Activated CD4-positive, alpha-beta T cell treated with anti-CD3 and anti-CD28 coated beads, Interleukin-2, amount 50 U/mL, for 48 hours (primary cell): Measurements from ENCODE around the gene SERPINA5.
"Not testable (repeated sequence)": the region's sequence is repeated elsewhere in the genome, so short reads cannot be mapped to it uniquely, and the experiment has no call there.

Experiments
- DNase-seq, 2 experiments: peaks; one replicate each; pipeline ENCODE4 v3.0.0-alpha.2; 2020

The SERPINA5 gene

DNA sequence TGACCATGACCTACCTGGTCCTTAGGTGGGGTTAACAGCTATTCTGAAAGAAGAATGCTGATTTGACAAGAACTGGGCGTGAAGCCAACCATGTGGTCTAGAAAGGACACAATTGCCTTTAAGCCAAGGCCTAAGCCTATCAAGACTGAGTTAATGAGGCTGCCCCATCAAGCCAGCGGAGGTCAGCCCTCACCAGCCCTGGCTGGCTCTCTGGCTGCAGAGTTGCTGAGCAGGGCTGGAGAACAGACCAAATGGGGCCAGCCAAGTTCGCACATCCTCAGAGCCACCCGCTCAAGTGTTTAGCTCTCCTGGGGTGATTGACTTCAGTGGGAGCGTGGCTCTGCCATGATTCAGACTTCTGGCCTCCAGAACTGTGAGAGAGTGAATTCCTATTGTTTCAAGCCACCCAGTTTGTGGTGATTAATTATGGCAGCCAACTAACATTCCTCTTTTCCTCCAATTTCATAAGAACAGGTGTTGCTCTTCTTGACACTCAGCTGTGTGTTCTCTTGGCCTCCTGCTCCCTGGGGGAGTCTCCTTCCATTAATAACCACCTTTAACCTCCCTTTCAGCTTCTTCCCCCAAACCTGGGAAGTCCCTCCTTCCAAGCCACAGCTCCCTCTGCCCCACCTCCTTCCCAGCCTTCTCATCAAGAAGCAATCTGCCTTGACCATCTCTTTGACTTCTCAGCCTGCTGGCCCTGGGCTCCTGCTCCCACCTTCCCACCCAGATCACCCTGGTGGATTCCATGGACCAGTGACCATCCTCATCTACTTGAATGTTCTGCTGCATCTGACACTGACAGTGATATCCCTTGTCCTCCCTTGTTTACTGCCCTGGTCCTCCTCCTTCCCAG lies 5.3 kb upstream of the SERPINA5 start:
- no peak for DNase-seq

DNA sequence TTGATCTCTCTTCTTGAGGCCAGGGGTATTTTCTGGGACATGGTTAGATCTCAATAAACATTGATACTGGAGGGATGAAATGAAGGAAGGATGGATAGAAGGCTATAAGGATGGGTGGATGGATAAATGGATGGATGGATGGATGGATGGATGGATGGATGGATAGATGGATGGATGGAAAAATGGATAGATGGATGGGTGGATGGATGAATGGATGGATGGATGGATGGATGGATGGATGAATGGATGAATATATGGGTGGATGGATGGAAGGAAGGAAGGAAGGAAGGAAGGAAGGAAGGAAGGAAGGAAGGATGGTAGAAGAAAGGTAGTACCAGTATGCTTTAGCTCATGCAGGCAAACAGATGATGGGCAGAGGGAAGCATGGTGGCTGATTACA lies 3.8 kb upstream of the SERPINA5 start:
- DNase-seq, result not testable (repeated sequence)

DNA sequence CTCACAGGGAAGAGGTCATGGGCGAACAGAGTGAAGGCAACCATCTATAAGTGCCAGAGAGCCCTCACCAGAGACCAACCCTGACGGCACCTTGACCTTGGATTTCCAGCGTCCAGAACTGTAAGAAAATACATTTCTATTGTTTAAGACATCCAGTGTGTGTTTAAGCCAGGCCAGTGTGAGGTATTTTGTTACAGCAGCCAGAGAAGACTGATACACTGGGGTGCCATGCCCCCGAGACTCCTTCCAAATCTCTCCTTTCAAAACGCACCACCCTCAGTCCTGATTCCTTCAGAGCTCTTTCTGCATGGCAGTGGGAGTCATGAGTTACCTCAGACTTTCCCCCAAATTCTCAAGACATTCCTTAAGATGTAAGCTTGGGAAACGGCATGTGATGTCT lies 2.5 kb upstream of the SERPINA5 start:
- DNase-seq, result no peak

DNA sequence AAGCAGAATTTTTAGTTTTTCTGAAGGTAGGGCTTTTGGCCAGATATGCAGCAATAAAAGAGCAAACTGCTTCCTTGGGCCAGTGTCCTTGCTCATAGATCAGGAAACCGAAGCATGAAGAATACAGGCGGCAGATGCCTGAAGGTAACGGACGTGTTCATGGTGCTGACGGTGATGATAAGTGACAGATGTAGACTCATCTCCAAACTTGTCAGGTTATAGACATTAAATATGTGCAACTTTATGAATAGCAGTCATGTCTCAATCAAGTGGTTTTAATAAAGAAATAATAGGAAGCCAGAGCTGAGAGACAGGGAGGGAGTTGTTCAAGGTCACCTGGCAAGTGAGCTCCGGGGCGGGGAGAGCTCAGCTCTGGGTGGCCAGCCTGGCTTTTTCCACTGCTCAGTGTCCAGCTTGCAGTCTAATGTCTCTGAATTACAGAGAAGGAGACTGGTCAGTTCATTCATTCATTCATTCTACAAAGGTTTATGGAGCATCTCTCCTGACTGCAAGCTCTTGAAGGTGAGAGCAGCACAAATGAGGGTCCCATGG lies 1.0 kb downstream of the SERPINA5 start:
- no peak for DNase-seq

DNA sequence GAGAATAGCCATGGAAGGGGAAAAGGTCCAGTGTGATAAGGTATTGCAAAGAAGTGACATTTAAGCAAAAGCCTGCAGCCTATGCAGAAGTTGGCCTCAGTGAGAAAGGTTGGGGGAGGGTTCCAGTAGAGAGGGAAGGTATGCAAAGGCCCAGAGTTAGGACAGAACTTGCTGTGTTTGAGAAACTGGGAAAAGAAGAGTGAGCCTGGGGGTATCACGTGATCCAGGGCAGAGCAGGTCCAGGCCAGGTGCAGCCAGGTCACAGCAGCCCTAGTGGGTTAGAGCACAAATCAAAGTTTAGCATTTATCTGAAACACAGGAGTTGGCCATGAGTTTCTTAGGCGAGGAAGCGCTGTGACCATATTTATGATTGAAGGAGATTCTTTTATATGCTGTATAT lies 1.6 kb downstream of the SERPINA5 start:
- DNase-seq, result no peak

DNA sequence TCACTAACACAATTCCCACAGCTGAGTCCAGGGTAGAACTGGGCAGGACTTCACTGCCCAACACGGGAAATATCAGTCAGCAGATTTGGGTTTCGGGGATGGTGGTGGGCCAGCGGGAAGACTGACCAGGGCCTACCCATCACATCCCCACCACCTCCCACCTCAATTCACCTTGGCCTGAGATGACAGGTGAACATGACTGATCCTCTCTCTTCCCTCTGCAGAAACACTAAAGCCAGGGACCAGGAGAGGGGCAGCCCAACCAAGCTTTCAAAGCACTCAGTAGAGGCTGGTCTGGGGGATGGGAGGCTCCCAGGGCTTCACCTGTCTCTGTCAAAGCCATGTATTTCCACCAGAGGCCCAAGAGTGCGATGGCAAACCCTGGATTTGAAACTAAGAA lies 2.3 kb downstream of the SERPINA5 start:
- no peak for DNase-seq

DNA sequence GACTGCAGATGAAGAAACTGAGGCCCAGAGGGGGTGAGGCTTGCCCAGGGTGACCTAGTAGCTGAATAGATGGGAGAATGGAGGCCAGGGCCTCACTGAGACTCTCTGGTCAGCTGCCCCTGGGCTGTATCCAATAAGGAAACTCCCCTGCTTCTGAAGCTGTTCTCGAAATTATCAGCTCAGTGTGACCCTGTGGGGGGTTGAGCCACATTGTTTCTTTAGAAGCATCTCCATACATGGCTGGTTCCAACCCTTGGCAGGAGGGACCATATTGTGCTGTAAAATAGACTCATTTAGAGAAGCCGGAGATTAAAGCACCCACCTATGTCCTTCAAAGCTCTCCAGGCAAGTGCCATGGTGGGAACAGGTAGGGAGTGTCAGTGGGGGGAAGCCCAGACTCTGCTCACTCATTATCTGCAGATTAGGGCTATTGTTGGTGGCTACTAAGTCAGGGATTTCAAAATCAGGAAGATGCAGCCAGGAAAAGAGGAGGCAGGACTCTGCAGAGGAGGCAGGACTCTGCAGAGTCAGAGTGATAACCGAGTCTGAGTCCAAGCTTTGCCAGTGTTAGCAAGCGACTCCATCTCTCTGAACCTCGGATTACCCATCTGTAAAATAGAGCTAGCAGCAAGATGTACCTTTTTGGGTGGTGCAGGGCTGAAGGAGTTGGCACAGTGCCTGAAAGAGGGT lies 3.5 kb downstream of the SERPINA5 start:
- no peak for DNase-seq

DNA sequence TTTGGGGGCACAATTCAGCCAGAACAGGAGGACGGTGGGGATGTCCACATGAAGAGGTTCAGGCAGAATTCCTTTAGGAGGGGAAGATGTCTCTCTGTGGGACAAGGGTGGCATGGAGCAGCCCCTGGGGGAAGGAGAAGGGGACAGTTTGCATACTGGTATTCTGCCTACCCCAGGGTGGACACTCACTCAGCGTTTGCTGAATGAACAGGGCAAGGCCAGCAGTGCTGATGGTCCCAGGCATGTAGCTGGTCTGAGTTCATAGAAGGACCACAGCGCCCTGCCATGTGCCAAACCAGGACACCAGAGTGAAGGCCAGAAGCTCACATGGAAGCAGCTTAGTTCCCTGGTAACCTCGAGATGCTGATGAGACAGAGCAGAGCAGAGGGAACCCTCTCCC lies 5.4 kb downstream of the SERPINA5 start:
- DNase-seq, result no peak

DNA sequence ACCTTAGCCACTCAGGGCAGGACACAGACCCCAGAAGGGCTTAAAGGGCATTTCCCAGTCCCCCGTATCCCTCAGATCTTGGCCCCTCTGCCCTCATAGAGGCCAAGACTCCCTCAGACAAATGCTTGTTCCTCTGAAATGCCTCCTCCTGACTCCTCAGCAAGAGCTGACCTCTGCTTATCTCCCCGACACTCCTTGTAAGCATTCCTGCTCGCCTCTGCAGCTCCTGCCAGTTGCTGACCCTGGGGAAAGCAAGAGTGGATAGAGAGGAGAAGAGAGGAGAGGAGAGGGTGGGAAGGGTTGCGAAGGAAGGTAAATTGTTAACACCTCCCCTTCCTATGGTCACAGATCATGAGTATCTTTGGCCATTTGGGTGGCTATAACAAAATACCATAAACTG lies 7.1 kb downstream of the SERPINA5 start:
- no peak for DNase-seq

DNA sequence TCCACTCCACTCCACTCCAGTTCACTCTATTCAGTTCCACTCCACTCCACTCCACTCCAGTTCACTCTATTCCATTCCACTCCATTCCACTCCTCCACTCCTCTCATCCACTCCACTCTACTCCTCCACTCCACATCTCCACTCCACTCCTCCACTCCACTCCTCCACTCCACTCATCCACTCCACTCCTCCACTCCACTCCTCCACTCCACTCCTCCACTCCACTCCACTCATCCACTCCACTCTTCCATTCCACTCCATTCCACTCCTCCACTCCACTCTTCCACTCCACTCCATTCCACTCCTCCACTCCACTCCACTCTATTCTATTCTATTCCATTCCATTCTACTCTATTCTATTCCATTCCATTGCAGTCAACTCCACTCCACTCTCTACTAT lies 9.8 kb downstream of the SERPINA5 start:
- no peak for DNase-seq

DNA sequence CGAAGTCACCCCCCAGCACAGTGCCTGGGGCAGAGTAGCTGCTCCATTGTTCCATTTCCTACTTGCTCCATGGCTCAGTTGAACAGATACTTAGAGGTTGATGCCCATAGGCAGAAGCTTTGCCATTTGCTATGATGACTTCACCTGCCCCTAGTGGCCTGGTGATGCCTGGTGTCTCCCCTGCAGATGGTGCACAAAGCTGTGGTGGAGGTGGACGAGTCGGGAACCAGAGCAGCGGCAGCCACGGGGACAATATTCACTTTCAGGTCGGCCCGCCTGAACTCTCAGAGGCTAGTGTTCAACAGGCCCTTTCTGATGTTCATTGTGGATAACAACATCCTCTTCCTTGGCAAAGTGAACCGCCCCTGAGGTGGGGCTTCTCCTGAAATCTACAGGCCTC lies 10.6 kb downstream of the SERPINA5 start:
- no peak for DNase-seq

DNA sequence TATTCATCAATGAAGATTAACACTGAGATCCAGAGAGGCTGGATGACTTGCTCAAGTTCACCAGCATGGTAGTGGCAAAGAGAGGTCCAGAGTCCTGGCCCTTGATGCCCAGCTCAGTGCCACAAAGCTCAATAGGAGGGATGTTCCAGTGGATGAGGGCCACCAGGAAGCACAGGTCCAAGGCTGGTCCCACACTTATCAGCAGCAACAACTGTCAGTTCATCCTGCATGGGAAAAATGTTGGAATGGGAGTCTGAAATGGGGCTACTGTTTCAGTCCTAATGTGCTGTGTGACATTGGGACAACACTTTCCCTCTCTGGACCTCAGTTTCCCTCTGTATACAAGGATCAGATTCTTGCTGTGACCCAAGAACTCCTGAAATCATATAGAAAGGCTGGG lies 11.2 kb downstream of the SERPINA5 start:
- no peak for DNase-seq

DNA sequence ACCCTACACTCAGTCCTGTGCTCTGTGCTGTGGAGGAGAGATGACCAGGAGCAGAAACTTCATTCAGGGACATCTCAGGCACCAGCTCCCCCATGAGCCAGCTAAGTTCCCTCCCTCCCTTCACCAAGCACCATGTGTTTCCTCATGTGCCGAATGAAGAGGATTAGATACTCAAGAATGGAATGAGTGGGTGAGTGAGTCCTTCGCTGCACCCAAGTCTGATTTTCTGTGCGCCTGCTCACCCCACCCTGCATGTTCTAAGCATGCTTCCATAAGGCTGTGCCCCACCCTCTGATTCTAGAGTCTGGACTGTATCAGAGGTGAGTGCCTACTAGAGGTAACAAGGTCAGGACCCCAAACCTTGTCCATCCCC lies 12.1 kb downstream of the SERPINA5 start:
- no peak for DNase-seq

DNA sequence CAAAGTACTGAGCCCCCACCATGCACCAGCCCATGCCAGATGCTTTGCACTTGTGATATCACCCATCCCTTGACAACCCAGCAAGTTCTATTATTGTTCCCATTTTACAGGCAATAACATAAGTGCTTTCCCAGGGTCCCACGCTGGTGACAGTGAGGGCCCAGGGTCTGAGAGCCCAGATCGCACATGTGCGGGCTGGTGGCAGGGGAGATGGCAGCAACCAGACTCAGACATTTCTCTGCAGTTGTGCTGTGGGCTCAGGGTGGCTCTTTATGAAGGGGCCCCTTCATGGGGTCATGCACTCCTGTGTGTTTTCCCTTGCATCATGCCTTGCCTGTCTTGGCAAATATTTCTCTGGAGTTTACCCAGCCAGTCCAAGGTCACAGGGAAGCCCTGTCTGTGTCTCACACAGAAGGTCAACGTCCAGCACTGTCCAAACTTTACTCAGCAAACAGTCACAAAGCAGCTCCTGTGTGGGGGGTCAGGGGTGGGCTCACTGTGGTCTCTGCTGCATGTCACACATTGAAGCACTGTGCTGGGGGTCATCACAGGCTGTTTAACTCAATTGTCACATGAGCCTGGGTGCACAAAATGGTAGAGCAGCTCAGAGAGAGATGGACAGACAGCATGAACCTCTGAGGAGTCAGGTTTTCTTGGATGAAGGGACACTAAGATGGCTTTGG lies 12.7 kb downstream of the SERPINA5 start:
- no peak for DNase-seq

DNA sequence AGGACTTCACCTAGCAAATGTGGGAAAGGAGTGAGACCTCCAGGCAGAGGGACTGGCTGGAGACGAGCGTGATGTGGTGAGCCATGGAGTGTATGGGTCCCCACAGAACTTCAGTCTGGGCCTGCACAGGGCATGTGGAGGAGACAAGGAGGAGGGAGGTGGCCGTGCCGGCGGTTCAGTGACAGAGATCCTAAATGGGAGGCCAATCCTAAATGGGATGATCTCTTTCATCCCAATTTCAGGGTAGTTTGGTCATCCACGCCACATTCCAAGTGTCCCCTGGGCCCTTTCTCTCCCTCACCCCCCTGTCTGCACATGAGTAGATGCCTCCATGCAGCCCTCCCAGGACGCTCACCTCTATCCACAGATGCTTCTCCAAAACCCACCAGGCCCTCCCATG lies 13.2 kb downstream of the SERPINA5 start:
- no peak for DNase-seq

DNA sequence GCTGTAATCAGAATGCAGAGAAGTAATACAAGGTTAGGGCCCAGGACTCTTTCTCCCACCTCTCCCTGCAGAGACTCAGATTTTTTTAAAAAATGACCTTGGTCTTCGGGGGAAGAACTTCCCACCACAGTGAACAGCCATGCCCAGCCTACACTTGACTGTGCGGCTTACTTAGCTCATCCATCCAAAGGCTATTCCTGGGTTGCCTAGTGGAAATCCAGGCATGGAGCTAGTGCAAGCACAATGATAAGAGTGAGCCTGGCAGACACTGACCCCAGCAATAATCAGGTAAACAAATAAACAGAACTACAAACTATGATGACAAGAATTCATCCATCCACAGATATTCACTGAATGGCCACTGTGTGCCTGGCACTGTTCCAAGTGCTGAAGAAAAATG lies 14.7 kb downstream of the SERPINA5 start:
- DNase-seq, result no peak

DNA sequence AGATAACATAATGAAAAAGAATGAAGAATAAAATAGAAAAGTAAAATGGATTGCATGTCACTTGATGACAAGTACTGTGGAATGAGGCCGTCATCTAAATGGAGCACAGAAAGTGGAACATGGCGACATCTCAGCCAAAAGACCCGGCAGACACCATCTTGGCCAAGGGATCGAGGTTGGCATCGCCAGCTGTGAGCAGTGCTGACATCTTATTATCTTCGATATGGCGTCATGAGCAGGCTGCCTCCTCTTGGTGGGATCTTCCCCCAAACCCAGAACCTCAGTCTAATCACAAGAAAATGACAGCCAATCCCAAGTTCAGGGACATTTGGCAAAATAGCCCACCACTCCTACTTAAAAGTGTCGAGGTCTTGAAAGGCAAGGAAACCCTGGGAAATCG lies 15.1 kb downstream of the SERPINA5 start:
- no peak for DNase-seq

DNA sequence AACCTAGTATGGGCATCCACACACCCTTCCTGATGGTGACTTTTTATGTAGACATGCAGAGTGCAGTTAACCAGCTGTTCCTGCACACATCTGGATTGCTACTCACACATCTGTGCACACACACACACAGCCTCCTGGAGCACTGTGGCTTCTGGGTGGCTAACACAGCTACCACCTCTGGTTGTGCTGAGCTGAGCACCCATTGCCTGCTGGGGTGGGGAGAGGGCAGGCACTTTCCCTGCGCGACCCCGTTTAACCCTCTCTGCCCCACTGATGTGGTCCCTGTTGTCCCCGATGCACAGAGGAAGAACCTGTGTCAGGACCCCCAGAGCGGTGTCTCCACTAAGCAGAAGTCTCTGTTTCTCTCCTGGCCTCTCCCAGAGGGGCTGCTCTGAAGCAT lies 16.6 kb downstream of the SERPINA5 start:
- DNase-seq, result no peak

DNA sequence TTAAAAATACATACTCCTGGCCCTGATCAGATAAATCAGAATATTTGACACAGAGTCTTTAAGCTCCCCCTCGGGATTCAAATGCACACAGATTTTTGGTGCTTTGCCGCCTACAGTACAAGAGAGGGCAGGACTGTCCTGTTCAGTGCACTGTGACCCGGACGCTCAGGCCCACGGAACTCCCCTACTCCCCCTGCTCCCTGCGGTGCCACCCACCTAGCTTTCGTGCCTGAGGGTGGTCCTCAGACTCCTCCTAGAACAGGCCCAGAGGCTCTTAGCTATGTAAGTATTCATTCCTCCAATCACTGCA lies 17.2 kb downstream of the SERPINA5 start:
- DNase-seq, result no peak

DNA sequence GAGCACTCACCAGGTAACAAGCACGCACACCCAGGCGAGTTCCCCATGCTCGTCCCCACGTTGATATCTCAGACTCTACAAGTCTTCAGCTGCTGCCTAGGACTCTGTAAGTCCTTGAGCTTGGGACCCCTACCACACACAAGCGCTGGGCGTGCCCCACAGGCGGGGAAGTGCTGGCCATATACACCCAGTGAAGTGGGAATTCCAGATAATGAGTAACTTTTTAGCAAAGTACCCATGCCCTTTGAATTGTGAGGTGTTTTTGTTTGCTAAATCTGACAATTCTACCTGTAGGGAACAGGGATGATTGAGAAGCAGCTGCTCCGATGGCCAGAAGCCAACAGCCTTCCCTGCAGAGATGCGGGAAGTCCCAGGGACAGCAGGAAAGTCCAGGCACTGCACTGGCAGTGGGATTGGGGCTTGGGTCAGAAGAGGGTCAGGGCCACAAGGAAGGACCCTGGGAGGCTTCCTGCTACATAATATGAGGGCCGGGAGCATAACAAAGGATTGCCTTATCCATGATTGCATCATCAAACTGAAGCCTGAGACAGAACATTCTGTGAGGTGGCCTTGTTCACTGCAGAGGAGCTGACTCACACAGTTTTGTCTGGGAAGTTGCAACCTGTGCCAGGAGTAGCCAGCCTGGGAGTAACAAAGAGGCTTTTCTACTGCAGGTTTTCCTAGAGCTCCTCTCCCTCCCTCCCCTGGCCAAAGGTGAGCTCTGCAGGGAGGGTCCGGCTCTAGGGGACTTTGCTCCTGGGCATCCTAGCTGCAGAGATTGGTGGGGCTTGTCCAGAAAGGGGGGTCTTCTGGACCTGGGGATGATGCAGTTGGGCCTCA lies 17.8 kb downstream of the SERPINA5 start:
- no peak for DNase-seq

DNA sequence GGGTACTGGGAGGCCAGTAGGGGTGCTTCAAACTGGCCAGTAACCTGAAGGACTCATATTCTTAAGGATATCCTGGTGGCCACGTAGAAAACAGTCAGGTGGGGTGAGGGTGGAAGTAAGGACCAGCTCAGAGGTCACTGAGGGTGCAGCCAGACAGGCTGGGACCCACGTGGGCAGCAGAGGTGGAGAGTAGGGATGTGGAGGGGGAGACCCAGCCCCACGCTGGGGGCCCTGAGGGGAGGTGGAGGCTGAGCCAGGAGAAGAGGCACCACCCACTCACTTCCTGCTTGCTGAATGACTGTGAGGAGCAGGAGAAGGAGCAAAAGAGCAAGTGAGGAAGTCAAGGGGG lies 18.4 kb downstream of the SERPINA5 start:
- DNase-seq, result no peak

DNA sequence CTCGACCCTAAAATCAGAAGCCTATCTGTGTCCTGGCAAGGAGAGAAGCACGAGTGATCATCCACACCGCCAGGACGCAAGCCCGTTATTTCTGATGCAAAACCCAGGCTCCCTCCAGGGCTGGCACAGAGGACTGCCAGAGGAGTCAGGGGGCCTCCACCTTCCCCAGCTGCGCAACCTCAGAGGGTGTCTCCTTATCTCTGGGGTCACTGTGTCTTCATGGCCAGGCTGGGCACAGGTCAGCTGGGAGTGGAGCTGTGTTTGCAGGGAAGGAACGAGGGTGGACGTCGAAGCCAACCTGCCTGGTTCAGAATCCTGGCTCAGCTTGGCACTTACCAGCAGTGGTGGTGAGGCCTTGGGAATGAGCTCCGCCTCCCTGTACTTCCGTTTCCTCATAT lies 18.9 kb downstream of the SERPINA5 start:
- DNase-seq, result no peak

DNA sequence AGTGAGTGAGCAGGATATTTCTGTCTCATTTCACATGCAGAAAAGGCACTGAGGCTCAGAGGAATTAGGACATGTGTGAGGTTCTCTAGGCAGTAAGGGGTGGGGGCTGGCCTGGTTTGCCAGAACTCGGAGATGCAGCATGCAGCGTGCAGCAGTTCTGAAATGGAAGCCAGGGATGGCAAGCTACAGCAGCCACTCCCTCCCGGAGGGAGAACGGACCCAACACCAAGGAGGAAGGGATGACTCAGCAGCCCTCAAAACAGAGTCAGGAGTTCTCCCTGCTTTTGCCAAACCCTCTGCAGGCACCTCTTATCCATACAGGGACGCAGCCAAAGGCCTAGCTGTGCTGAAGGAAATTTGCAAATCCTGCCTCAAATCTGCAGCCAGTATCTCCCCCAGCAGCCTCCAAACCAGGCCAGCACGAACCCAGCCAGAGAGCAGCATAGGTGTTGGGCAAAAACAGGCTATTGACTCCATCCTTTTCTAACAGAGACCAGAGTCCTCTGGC lies 20.7 kb downstream of the SERPINA5 start:
- DNase-seq, result no peak
